Muscle of leg (tissue), 11 donors: ENCODE data around the gene PTPRT. TPM values are rescaled to one million over a fixed set of nuclear protein-coding genes. Genes with fewer than 3 reads are reported as not detected.

ENCODE experiments used
- DNase-seq: peaks from one replicate; pipeline ENCODE4 v3.0.0; 2013
- H3K27ac ChIP-seq: one replicate; pipeline ENCODE4 v1.5.1; 2013; ENCODE audit warnings: mild to moderate bottlenecking, low read length, control low read depth
- H3K27me3 ChIP-seq: one replicate; pipeline ENCODE4 v1.6.1; 2013; ENCODE audit warnings: low read length; ENCODE audit not compliant: control insufficient read depth, insufficient read depth
- H3K36me3 ChIP-seq: one replicate; pipeline ENCODE4 v1.6.1; 2013; ENCODE audit warnings: low read length; ENCODE audit not compliant: control insufficient read depth, insufficient read depth
- H3K4me1 ChIP-seq: one replicate; pipeline ENCODE4 v1.6.1; 2013; ENCODE audit warnings: low read length; ENCODE audit not compliant: control insufficient read depth, insufficient read depth
- H3K4me3 ChIP-seq: one replicate; pipeline ENCODE4 v1.5.1; 2013; ENCODE audit warnings: low read length, control low read depth
- H3K9me3 ChIP-seq: replicated peaks from 2 replicates; pipeline ENCODE4 v1.6.1; 2013; ENCODE audit warnings: low read depth, low read length; ENCODE audit not compliant: control insufficient read depth
- WGBS: methylation state at CpG from one replicate; pipeline ENCODE4 v1.1.5; 2013; ENCODE audit warnings: missing lambda C conversion rate; ENCODE audit not compliant: insufficient coverage; 5-methylcytosine and 5-hydroxymethylcytosine counted together
- polyA plus RNA-seq, 8 donors: library from polyadenylated mRNA; unstranded; fragments of 120-200 nt; gene quantifications; one replicate each; pipeline versions ENCODE4 v1.2.1 to v1.2.3, GENCODE V29; 2013; ENCODE audit warnings: inconsistent platforms in 1 of 8, low replicate concordance in 1 of 8; ENCODE audit not compliant: insufficient read length in 8 of 8, insufficient read depth in 1 of 8
- total RNA-seq: library from RNA; stranded (reverse); fragments of 120-200 nt; gene quantifications from one replicate; pipeline ENCODE4 v1.2.4, GENCODE V29; 2013

Gene PTPRT
- total and polyA plus RNA-seq, 9 donors: 0.10 to 0.94 (median 0.51) TPM

GRCh38 chr20:42429761-42430458, 759.8 kb downstream of the PTPRT start:
- peaks cover 14% of the 10 kb centered on the region for H3K4me1 ChIP-seq
- no peaks in the 10 kb centered on the region for H3K36me3 ChIP-seq
- no peak overlapping the region for H3K27ac ChIP-seq
- peak; percentile 79 for DNase-seq
- no peaks in the 10 kb centered on the region for H3K27me3 ChIP-seq
- H3K9me3 ChIP-seq: no peaks in the 10 kb centered on the region
- no peak overlapping the region for H3K4me3 ChIP-seq
- 63% methylated on average over 8 of the region's 8 CpGs for WGBS

DNA sequence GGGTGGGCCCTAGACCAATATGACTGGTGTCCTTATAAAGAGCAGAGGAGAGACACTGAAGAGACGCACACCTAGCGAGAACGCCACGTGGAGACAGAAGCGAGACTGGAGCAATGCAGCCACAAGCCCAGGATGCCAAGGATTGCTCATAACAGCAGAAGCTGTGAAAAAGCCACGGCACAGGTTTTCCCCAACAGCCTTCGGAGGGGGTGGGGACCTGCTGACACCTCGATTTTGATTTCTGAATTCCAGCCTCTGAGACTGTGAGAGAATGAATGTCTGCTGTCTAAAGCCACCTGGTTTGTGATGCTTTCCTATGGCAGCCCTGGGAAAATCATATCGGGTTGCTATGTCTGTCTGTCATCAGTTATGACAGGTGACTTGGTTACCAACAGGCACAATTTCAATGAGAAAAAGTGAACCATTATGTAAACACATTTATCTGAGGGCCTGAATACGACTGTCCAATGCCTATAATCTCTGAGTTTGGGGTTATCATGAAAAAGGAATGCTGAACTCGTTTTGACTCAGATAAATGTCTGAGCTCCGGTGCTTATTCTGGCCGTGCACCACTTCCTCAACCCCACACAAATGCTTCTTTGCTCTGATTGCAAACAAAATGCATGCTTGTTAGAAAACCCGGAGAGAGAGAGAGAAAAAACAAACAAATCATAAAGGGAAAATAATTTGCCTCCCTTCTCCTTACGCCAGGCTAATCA, 769.7 kb downstream of the PTPRT start:
- WGBS: 79% methylated on average over 8 of the region's 15 CpGs
- H3K27ac ChIP-seq: no peak overlapping the region
- H3K4me1 ChIP-seq: no peaks in the 10 kb centered on the region
- no peaks in the 10 kb centered on the region for H3K27me3 ChIP-seq
- no peaks in the 10 kb centered on the region for H3K36me3 ChIP-seq
- no peak overlapping the region for H3K4me3 ChIP-seq
- no peaks in the 10 kb centered on the region for H3K9me3 ChIP-seq
- DNase-seq: no peak

- DNase-seq: no peak
- no peak overlapping the region for H3K27ac ChIP-seq
- no peaks in the 10 kb centered on the region for H3K36me3 ChIP-seq
- no CpG with 5 or more reads among the region's 2 CpGs for WGBS
- H3K4me1 ChIP-seq: peaks cover 7% of the 10 kb centered on the region
- no peak overlapping the region for H3K4me3 ChIP-seq
- H3K9me3 ChIP-seq: no peaks in the 10 kb centered on the region
- no peaks in the 10 kb centered on the region for H3K27me3 ChIP-seq
These were observed 782.9 kb downstream of the PTPRT start for GRCh38 chr20:42406826-42407225.

DNA sequence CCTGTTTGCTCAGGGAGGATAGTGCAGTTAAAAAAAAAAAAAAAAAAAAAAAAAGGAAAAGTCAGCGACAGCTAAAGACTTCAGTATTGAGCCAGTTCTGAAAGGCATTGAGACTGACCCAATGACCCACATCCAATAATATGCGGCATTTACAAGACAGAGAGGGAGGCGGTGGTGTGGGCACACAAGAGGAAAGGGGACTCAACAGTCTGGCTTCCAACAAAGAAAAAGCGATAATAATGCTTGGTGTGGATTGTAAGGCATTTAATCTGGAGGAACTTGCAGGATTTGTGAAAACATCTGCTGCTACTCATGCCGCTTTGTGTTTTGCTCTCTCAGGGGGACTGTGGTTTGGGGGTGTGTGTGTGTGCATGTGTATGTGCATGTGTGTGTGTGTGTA, 787.3 kb downstream of the PTPRT start:
- WGBS: 45% methylated on average over 3 of the region's 5 CpGs
- DNase-seq: peak; percentile 36
- no peaks in the 10 kb centered on the region for H3K9me3 ChIP-seq

GRCh38 chr20:42401613-42402012, 788.1 kb downstream of the PTPRT start:
- Histone ChIP-seq H3K4me3 (no peak overlapping the region), H3K27ac (no peak overlapping the region), H3K4me1 (peaks cover 9% of the 10 kb centered on the region), H3K27me3 (no peaks in the 10 kb centered on the region), H3K9me3 (no peaks in the 10 kb centered on the region), H3K36me3 (no peaks in the 10 kb centered on the region)
- whole genome bisulfite sequencing: no CpG with 5 or more reads among the region's 3 CpGs
- peak; percentile 42 for DNase-seq

More for the DNA sequence above, 787.3 kb downstream of the PTPRT start:
- no peaks in the 10 kb centered on the region for H3K36me3 ChIP-seq
- H3K4me1 ChIP-seq: peaks cover 9% of the 10 kb centered on the region
- no peak overlapping the region for H3K4me3 ChIP-seq
- H3K27ac ChIP-seq: no peak overlapping the region
- H3K27me3 ChIP-seq: no peaks in the 10 kb centered on the region

DNA sequence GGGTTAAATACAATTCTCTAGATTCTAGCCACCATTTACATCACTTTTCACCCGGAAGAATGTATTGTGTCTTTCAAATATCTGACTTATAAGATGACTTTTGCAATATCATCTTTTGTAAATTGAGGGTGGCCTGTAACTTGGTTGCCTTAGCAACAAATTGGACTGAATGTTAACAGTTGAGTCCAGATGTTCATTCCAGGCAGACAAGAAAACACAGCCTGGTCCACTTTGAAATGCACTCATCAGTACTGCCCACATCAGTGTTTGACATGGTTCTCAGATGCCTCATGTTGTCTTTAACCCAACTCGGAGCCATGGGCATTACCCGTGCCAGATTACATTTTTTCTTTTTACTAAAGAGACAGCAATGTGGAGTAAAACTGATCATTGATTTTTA, 789.9 kb downstream of the PTPRT start:
- no peaks in the 10 kb centered on the region for H3K9me3 ChIP-seq
- peak; percentile 81 for DNase-seq
- no CpG with 5 or more reads among the region's 3 CpGs for WGBS
- peaks cover 9% of the 10 kb centered on the region for H3K4me1 ChIP-seq
- no peak overlapping the region for H3K27ac ChIP-seq
- no peak overlapping the region for H3K4me3 ChIP-seq
- no peaks in the 10 kb centered on the region for H3K27me3 ChIP-seq
- no peaks in the 10 kb centered on the region for H3K36me3 ChIP-seq

DNA sequence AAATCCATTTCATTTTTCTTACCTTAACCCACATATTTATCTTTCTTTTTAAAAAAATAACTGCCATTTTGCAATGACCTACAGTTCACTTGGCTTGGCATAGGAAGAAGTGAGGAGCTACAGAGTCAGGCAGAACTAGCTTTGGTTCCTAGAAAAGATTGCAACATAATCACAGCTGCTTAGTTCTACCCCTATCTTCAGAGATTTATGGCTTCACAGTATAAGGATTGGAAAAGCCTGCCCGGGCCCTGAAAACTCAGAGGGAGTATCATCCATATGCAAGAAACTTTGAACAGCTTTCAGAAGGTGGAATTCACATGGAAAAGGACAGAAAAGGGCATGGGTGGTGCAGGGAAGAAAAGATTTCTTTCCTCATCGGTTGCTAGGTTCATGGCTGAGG, 797.3 kb downstream of the PTPRT start:
- no peak overlapping the region for H3K4me3 ChIP-seq
- no peaks in the 10 kb centered on the region for H3K27me3 ChIP-seq
- H3K4me1 ChIP-seq: no peaks in the 10 kb centered on the region
- H3K36me3 ChIP-seq: no peaks in the 10 kb centered on the region
- peak overlapping the region; percentile 51 for H3K27ac ChIP-seq
- DNase-seq: peak; percentile 83
- H3K9me3 ChIP-seq: no peaks in the 10 kb centered on the region
- 17% methylated on average over 1 of the region's 2 CpGs for WGBS

- H3K4me3 ChIP-seq: no peak overlapping the region
- no peak overlapping the region for H3K27ac ChIP-seq
- 100% methylated on average over 2 of the region's 3 CpGs for WGBS
- H3K4me1 ChIP-seq: no peaks in the 10 kb centered on the region
- H3K36me3 ChIP-seq: no peaks in the 10 kb centered on the region
- H3K9me3 ChIP-seq: no peaks in the 10 kb centered on the region
- DNase-seq: no peak
- no peaks in the 10 kb centered on the region for H3K27me3 ChIP-seq
These were observed 797.9 kb downstream of the PTPRT start for GRCh38 chr20:42391807-42392206.

DNA sequence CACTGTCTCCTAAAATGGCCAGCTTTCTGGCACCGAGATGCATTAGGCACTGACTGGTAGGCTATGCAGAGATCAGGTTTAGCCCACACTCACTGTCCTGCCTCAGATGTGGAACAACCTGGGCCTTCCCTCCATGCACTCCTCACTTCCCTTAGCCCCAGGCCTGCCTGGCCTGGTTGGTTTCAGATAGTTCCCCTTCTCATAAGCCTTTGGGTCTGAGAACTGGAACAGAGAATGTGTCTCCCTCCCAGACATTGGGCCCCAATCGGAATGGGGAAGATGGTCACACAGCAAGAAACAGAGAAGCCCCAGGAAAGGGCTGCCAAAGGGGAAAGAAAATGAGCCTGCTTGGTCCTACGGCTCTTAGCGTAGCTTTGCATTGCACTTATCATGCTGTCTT, 809.4 kb downstream of the PTPRT start:
- no peaks in the 10 kb centered on the region for H3K27me3 ChIP-seq
- 91% methylated on average over 3 of the region's 4 CpGs for WGBS
- H3K9me3 ChIP-seq: no peaks in the 10 kb centered on the region
- no peaks in the 10 kb centered on the region for H3K36me3 ChIP-seq
- H3K4me3 ChIP-seq: no peak overlapping the region
- H3K27ac ChIP-seq: no peak overlapping the region
- no peak for DNase-seq
- no peaks in the 10 kb centered on the region for H3K4me1 ChIP-seq

DNA sequence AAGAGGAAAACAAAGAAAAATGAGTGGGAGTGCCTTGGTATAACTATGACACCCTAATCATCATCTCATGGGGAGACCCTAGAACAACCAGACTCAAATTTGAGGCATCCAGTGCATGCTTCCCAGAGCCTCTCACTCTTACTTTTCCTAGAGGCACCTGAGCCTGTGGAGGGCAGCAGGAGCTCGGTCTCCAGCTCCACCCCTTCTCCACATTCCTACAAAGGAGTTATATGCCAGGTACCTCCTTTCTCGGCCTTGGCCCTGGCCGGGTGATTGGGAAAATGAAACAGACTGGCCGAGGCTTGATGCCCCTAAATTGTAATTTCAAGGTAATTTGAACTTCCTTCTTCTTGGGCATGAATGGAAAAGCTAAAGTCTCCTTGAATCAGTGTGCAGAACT, 810.3 kb downstream of the PTPRT start:
- H3K4me1 ChIP-seq: no peaks in the 10 kb centered on the region
- H3K27me3 ChIP-seq: no peaks in the 10 kb centered on the region
- H3K27ac ChIP-seq: no peak overlapping the region
- no peaks in the 10 kb centered on the region for H3K9me3 ChIP-seq
- WGBS: 51% methylated on average over 2 of the region's 4 CpGs
- H3K36me3 ChIP-seq: no peaks in the 10 kb centered on the region
- H3K4me3 ChIP-seq: no peak overlapping the region
- DNase-seq: no peak
